GM18951 (cell line): ENCODE measurements around the gene GTF2E1.
"Not testable (repeated sequence)": the region's sequence is repeated elsewhere in the genome, so short reads cannot be mapped to it uniquely, and the experiment has no call there.

Experiments used
- POLR2A ChIP-seq: IDR thresholded peaks from 4 replicates; pipeline ENCODE4 v1.6.1; 2011; ENCODE audit warnings: mild to moderate bottlenecking; ENCODE audit not compliant: insufficient read length, insufficient read depth; ENCODE audit errors: extremely low read depth
- in situ Hi-C: fragments of 300-500 bp; cut with MboI; formaldehyde crosslinking; loops from one replicate; pipeline ENCODE4 v1.12.0; 2022; ENCODE audit warnings: low sequenced_read_pairs, mixed read lengths, inconsistent platforms; ENCODE audit not compliant: unreplicated experiment

GTF2E1 gene

DNA sequence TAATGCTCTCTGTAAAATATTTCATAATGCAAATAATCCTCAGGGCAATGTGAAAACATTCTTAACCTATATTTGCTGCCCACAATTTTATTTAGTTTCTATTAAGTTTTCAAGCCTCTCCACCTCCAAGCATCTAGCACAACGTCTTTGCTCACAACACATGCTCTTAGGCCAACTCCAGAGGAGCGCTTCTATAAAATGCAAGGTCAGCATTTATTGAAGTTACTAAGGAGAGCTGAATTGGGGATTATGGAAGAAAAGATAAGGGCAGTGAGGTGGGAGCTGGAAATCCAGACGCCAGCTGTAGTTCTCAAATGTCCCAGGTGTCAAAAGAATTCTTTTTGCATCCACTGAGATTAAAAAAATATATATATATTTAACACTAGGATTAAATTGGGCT, 1.2 kb upstream of the GTF2E1 start:
- TF ChIP-seq POLR2A = no peak
- in situ Hi-C loops = no loop called here

DNA sequence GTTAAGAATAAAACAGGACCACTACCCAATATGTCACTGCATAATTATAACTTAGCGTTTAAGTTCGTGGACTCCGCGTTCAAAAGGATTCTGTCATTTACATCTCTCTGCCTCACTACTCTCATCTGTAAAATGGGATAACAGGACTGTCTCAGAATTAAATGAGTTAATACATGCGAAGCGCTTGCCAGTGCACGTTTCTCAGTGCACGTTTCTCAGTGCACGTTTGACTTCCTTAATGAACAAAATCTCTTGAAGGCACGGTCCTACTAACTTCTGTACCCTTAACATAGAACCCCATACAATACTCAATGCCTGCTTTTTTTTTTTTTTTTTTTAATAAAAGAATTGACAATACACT, 727 bp upstream of the GTF2E1 start:
- in situ Hi-C loops = no loop called here
- TF ChIP-seq POLR2A = no peak

DNA sequence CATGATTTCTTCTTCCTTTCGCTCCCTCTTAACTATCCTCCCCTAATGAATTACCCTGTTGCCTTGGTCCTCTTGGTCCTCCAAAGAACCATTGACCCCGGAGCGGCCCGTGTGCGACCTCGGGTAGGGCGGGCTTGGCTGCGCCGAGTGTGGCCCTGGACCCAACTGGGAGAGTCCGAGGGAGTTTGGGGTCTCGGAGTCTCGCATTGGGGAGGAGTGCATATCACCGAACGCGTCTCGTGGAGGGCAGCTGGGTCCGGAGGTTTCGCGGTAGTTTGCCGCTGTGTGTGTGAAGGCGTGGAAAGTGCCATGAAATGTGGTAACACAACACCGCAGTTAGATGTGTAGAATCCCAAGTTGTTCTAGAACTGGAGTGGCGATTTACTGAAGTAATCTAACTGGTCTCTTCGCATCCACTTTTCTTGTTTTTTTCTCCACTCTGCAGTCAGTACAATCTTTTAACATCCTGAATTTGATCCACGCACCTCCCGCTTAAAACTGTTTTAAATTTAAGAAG, 363 bp downstream of the GTF2E1 start:
- TF ChIP-seq POLR2A = no peak

DNA sequence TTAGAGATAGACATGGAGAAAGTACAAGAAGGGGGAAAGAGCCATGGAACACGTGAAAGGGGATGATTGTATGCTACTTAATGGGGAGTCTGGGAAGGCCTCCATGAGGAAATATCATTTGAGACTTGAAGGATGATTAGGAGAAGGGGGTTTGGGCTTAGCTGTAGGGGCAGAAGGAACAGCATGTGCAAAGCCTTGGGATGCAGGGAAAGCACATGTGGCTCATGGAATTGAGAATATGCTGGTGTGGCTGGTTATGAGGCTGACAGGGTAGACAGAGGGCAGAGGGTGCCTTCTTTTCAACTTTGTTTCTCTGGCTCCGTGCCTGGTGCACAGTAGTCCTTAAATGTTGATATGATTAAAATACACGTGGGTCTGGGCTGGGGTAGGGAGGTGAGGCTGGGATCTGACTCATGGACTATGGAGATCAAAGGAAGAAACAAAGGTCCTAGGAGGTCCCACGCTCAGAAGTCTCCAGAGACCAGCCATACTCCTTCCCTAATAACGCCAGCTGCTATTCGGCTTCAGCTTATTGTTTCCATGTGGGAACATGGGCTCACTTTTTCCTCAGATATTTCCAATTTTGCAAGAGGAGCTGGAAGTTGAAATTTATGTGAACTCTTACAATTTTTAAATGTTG, 1.1 kb downstream of the GTF2E1 start:
- in situ Hi-C loops = no loop called here
- TF ChIP-seq POLR2A = no peak

More for the DNA sequence above, 363 bp downstream of the GTF2E1 start:
- in situ Hi-C loops = no loop called here

DNA sequence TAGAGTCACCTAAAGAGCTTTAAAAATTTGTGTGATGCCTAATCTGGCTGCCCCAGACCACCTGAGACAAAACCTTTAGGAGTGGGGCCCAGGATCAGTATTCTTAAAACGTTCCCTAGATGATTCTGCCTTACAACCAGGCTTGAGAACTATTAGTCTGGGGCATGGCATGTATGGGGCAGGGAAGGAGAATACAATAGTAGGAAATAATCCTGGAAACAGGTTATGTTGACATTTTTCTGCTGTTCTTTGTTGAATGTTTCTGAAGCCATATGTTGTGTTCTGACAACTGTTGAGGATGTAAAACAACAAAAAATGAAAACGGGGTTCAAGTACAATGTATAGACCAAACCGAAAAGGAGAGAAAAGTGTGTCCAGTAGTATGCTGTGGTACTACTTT, 2.9 kb downstream of the GTF2E1 start:
- in situ Hi-C loops = no loop called here
- no peak for TF ChIP-seq POLR2A

DNA sequence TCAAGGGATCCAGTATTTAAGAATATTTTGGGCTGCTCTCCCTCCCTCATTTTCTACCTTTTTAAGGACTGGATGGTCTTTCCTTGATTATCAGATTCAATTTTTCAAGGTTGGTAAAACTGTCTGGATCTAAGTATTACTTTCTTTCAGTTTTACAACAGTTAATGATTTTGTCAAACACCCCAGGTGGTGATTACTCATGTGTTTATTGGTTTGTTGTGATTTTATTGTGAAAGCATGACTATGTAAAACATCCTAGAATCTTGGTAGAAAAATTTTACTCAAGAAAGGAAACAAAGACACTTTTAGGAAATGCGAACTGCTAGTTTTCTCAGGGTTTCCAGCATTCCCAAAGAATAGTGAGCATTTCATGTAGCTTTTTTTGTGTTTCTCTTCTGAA, 7.3 kb downstream of the GTF2E1 start:
- in situ Hi-C loops = no loop called here
- TF ChIP-seq POLR2A = no peak

DNA sequence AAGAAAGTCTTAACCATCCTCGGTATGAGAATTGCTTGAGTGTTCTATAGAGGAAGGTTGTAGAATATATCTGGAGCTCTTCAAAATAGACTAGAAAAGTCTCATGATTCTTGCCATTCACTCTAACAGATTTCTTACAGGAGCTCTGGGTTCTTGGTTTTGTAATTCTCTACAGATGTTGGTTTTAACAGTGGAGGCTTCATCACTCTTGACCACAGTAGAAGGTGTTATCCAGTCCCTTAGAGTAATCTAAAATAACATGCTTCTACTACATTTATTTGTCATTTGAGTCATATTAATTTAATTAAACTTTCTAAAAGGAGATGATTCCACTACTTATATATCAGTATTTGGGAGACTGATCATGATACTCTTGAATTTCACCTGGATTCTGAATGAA, 9.7 kb downstream of the GTF2E1 start:
- no peak for TF ChIP-seq POLR2A
- in situ Hi-C loops = no loop called here

DNA sequence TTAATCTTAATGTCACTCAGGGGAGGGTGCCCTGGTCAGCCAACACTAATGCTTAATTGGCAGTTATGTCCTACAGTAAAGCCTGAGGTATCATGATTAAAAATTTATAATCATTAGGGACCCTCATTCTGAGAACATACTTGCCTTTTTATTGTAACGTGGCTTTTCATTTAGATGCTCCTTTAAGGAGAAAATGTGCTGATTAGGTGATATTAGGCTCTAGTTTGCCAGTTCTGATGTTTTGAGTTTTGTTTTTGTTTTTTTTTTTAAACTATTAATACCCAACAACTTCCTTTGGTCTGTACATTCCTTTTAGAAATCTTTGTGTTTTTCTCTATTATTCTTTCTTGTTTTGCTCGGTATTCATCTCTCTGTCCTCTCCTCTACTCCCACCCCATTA, 10.3 kb downstream of the GTF2E1 start:
- no peak for TF ChIP-seq POLR2A
- in situ Hi-C loops = no loop called here

DNA sequence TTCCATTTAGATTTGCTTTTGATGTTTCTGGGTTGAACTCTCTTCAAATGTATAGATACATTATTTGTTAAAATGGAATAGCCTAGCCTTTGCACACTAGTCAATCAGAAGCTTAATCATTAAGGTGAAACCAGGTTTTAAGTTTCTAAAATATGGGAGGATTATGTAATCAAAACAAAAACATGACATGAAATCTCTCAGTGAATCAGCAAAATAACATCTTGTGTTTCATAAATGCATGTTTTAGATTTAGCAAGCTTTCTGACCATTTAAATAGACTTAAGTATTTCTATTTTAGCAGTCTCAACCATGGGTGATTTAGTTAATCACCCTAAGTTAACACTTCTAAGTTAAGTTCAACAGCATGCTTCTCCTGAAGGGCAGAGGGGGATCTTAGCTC, 11.3 kb downstream of the GTF2E1 start:
- TF ChIP-seq POLR2A = no peak
- in situ Hi-C loops = no loop called here

DNA sequence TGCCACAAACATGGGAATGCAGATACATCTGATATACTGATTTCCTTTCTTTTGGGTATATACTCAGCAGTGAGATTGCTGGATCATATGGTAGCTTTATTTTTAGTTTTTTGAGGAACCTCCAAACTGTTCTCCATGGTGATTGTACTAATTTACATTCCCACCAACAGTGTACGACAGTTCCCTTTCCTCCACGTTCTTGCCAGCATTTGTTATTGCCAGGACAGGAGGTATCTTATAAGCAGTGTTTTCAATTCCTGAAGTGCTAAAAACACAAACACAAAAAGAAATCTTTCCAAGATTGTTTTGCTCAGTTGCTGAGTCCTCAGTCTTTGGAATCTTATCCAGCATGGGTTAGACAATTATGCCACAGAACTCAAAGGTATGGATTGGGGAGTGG, 13.5 kb downstream of the GTF2E1 start:
- TF ChIP-seq POLR2A = no peak
- in situ Hi-C loops = no loop called here

DNA sequence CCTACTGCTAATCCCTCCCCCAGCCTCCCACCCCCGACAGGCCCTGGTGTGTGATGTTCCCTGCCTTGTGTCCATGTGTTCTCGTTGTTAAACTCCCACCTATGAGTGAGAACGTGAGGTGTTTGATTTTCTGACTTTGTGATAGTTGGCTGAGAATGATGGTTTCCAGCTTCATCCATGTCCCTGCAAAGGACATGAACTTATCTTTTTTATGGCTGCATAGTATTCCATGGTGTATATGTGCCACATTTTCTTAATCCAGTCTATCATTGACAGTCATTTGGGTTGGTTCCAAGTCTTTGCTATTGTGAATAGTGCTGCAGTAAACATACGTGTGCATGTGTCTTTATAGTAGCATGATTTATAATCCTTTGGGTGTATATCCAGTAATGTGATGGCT, 16.0 kb downstream of the GTF2E1 start:
- in situ Hi-C loops = not testable (repeated sequence)

DNA sequence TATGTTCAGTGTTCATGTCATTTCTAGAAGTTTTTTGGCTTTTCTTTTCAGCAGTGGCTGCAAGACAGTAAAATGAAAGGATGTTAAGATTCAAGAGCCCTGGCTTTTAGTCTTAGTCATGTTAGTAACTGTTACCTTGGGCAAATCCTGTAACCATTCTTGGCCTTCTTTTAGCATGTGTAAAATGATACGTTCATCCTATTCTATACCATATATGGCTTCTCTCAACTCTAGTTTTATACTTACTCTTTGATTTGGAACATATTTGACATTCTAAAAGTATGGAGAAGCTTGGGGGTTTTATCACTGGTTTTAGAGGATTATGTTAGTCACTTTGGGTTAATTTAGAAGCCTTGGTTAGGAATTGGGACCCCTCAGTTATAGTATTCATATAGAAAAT, 20.1 kb downstream of the GTF2E1 start:
- no peak for TF ChIP-seq POLR2A
- in situ Hi-C loops = no loop called here

DNA sequence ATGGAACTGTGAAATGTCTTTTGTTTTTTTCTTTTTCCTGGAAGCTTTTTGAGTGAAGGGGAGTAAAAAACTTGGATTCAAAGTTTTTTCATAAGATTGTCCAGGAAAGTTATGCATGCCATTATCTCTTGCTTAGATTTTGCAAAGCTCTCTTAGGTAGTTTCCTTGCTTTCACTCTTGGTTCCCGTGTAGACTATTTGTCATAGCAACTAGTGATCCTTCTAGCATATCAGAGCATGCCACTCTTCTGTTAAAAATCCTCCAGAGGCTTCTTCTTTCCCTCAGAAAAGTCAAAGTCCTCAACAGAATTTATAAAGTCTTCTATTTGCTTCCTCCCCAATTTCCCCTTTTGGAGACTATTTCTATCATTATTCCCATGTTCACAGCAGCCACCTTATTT, 21.1 kb downstream of the GTF2E1 start:
- TF ChIP-seq POLR2A = no peak
- in situ Hi-C loops = no loop called here

DNA sequence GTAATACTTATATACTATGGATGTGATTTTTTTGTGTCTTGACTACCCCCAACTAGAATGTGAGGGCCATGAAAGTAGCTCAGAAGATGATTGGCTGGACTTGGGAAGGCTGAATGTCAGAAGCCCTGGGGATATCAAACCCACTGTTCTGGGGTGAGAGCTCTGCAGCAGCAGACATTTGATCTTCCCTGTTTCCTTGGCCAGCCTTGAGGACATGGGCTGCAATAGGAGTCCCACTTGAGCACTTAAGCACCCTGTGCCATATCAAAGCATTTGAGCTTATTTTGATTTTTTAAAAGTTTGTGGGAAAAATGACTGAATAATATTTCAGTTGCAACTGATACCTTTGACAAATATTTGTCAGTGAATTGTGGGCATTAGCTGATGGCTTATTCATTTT, 21.7 kb downstream of the GTF2E1 start:
- no peak for TF ChIP-seq POLR2A
- in situ Hi-C loops = no loop called here

DNA sequence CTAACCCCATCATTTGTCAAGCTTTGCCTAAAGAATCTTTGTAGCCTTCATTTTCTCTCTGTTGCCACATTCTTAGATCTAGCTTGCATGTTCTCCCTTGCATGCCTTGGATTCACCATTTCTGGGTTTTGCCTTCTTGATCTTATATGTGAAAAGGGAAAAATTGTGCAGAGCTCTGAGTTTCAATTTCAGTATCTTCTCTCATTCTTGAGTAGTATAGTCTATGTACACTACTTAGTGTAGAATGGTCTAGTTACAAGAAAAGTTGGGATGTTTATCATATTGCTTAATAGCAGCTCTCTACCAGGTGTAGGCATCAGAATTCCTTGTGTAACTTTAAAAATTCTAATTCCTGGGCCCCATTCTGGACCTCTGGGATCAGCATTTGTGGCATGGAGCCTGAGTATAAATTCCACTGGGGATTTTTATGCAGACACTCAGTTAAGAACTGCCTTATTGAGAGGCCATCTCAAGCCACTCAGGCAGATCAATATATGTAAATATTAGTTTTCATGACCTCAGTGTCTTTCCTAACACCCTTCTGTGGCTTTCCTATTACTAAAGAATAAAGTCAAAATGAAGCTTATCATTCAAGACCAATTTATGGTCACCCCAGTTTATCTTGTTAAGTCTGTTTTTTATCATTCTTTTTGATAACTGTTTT, 23.4 kb downstream of the GTF2E1 start:
- TF ChIP-seq POLR2A = no peak

DNA sequence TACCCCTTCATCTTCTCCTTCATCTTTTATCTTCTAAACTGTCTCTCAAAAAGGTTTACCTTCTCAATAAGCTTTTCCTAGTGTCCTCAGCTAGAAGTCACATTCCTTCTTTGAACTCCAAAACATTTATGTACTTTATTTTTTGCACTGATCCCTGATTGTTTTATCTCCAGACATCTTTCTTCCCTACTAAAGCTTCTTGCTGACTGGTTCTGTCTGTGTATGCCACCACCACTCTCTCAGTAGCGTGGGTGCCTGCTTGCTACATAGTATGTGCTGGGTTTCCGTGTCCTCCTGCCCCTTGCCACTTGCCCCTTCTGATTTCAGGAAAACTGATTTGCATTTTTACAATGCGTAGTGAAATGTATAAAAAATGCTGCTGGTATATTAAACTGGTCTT, 24.0 kb downstream of the GTF2E1 start:
- in situ Hi-C loops = no loop called here
- no peak for TF ChIP-seq POLR2A

More for the DNA sequence above, 23.4 kb downstream of the GTF2E1 start:
- in situ Hi-C loops = no loop called here
